Central memory CD4-positive, alpha-beta T cell (primary cell): ENCODE measurements around the gene MRPS15.
A peak's percentile ranks its signal among the peaks of the same experiment; 100 is the strongest.

ENCODE experiments used
- DNase-seq: peaks from one replicate; pipeline ENCODE4 v3.0.0; 2022

Gene MRPS15

GRCh38 chr1:36456391-36456928 is 7.7 kb downstream of the MRPS15 start:
- DNase-seq: no peak

GRCh38 chr1:36455386-36455785 is 8.8 kb downstream of the MRPS15 start:
- no peak for DNase-seq

- DNase-seq: no peak
Observed at GRCh38 chr1:36453600-36454388, 10.4 kb downstream of the MRPS15 start.

- DNase-seq: no peak
Observed at GRCh38 chr1:36453051-36453450, 11.1 kb downstream of the MRPS15 start.

GRCh38 chr1:36450919-36451305 is 13.3 kb downstream of the MRPS15 start:
- no peak for DNase-seq

GRCh38 chr1:36450270-36450918 is 13.8 kb downstream of the MRPS15 start, which contains the start of gene OSCP1:
Gene OSCP1 (minus strand): TSS chr1:36450451. CDS start chr1:36450369, 82 bp downstream.
- DNase-seq: peak; percentile 82

GRCh38 chr1:36448530-36449056 is 15.6 kb downstream of the MRPS15 start:
- no peak for DNase-seq

GRCh38 chr1:36447450-36447849 is 16.7 kb downstream of the MRPS15 start:
- DNase-seq: no peak

- no peak for DNase-seq
Observed at GRCh38 chr1:36446746-36447145, 17.4 kb downstream of the MRPS15 start.

- DNase-seq: no peak
Observed at GRCh38 chr1:36446271-36446670, 17.9 kb downstream of the MRPS15 start.

- DNase-seq: no peak
Observed at GRCh38 chr1:36443297-36443696, 20.9 kb downstream of the MRPS15 start.

- no peak for DNase-seq
Observed at GRCh38 chr1:36442337-36442736, 21.8 kb downstream of the MRPS15 start.

GRCh38 chr1:36440646-36441045 is 23.5 kb downstream of the MRPS15 start:
- no peak for DNase-seq

GRCh38 chr1:36440044-36440443 is 24.1 kb downstream of the MRPS15 start:
- DNase-seq: no peak

GRCh38 chr1:36438715-36439114 is 25.5 kb downstream of the MRPS15 start:
- DNase-seq: no peak

GRCh38 chr1:36436821-36437220 is 27.4 kb downstream of the MRPS15 start:
- DNase-seq: no peak

- DNase-seq: no peak
Observed at GRCh38 chr1:36433102-36433501, 31.1 kb downstream of the MRPS15 start.

GRCh38 chr1:36432616-36433015 is 31.6 kb downstream of the MRPS15 start:
- no peak for DNase-seq

- DNase-seq: no peak
Observed at GRCh38 chr1:36425791-36426190, 38.4 kb downstream of the MRPS15 start.

- no peak for DNase-seq
Observed at GRCh38 chr1:36421649-36422048, 42.5 kb downstream of the MRPS15 start.

- DNase-seq: peak; percentile 83
Observed at GRCh38 chr1:36420836-36421317, 43.3 kb downstream of the MRPS15 start.

GRCh38 chr1:36420409-36420808 is 43.8 kb downstream of the MRPS15 start:
- DNase-seq: no peak

GRCh38 chr1:36419569-36419968 is 44.6 kb downstream of the MRPS15 start:
- DNase-seq: no peak

GRCh38 chr1:36419140-36419539 is 45.0 kb downstream of the MRPS15 start:
- DNase-seq: no peak
